HEK293 (cell line): ENCODE measurements around the gene RSL1D1.

Experiments used
- KLF10 ChIP-seq: fragments of 450-650 bp; IDR thresholded peaks from 2 replicates; pipeline ENCODE4 v1.5.1; 2018; ENCODE audit warnings: missing biosample characterization, mild to moderate bottlenecking, missing genetic modification characterization
- KLF17 ChIP-seq: fragments of 450-650 bp; formaldehyde crosslinking; IDR thresholded peaks from 2 replicates; pipeline ENCODE4 v1.5.1; 2016; ENCODE audit warnings: missing biosample characterization, missing genetic modification characterization
- MYNN ChIP-seq: fragments of 450-650 bp; formaldehyde crosslinking; IDR thresholded peaks from 2 replicates; pipeline ENCODE4 v1.5.1; 2016; ENCODE audit warnings: missing biosample characterization, missing genetic modification characterization, borderline replicate concordance
- SETDB1 ChIP-seq: IDR thresholded peaks from one replicate; pipeline ENCODE4 v1.6.1; 2017; ENCODE audit warnings: mild to moderate bottlenecking, low read length, moderate library complexity, mixed read lengths; ENCODE audit not compliant: insufficient read length
- SP3 ChIP-seq: fragments of 450-650 bp; formaldehyde crosslinking; IDR thresholded peaks from 2 replicates; pipeline ENCODE4 v1.5.1; 2016; ENCODE audit warnings: missing biosample characterization, missing genetic modification characterization
- ZBTB26 ChIP-seq: fragments of 450-650 bp; formaldehyde crosslinking; optimal IDR thresholded peaks from 2 replicates; pipeline ENCODE3; 2016; ENCODE audit warnings: missing biosample characterization, mild to moderate bottlenecking, missing genetic modification characterization
- ZBTB8A ChIP-seq: fragments of 450-650 bp; formaldehyde crosslinking; IDR thresholded peaks from 2 replicates; pipeline ENCODE4 v1.5.1; 2016; ENCODE audit warnings: missing biosample characterization, missing genetic modification characterization
- ZEB2 ChIP-seq: fragments of 450-650 bp; formaldehyde crosslinking; IDR thresholded peaks from 2 replicates; pipeline ENCODE4 v1.5.1; 2016; ENCODE audit warnings: missing biosample characterization, missing genetic modification characterization
- ZNF184 ChIP-seq: fragments of 450-650 bp; IDR thresholded peaks from 2 replicates; pipeline ENCODE4 v1.5.1; 2018; ENCODE audit warnings: missing biosample characterization, mild to moderate bottlenecking, missing genetic modification characterization
- ZNF2 ChIP-seq: fragments of 450-650 bp; formaldehyde crosslinking; IDR thresholded peaks from 2 replicates; pipeline ENCODE4 v1.5.1; 2016; ENCODE audit warnings: missing biosample characterization, missing genetic modification characterization
- ZNF335 ChIP-seq: fragments of 450-650 bp; formaldehyde crosslinking; conservative IDR thresholded peaks from 2 replicates; pipeline ENCODE4 v1.5.1; 2016; ENCODE audit warnings: missing biosample characterization, missing genetic modification characterization
- ZNF341 ChIP-seq: fragments of 450-650 bp; formaldehyde crosslinking; IDR thresholded peaks from 2 replicates; pipeline ENCODE4; 2016; ENCODE audit warnings: low read depth, missing biosample characterization, missing genetic modification characterization
- ZNF37A ChIP-seq: fragments of 450-650 bp; IDR thresholded peaks from 2 replicates; pipeline ENCODE4 v1.5.1; 2018; ENCODE audit warnings: missing biosample characterization, missing genetic modification characterization
- ZNF391 ChIP-seq: fragments of 450-650 bp; formaldehyde crosslinking; IDR thresholded peaks from 2 replicates; pipeline ENCODE4 v1.5.1; 2016; ENCODE audit warnings: low read depth, missing biosample characterization, missing genetic modification characterization, borderline replicate concordance
- ZNF513 ChIP-seq: fragments of 450-650 bp; IDR thresholded peaks from 2 replicates; pipeline ENCODE4 v1.5.1; 2018; ENCODE audit warnings: missing biosample characterization, missing genetic modification characterization
- ZNF548 ChIP-seq: fragments of 450-650 bp; formaldehyde crosslinking; IDR thresholded peaks from 2 replicates; pipeline ENCODE4 v1.5.1; 2016; ENCODE audit warnings: missing biosample characterization, missing genetic modification characterization
- ZNF585B ChIP-seq: fragments of 450-650 bp; formaldehyde crosslinking; IDR thresholded peaks from 2 replicates; pipeline ENCODE4 v1.5.1; 2016; ENCODE audit warnings: missing biosample characterization, missing genetic modification characterization
- ZNF621 ChIP-seq: fragments of 450-650 bp; formaldehyde crosslinking; IDR thresholded peaks from 2 replicates; pipeline ENCODE4 v1.5.1; 2017; ENCODE audit warnings: missing biosample characterization, missing genetic modification characterization
- ZNF629 ChIP-seq: fragments of 450-650 bp; formaldehyde crosslinking; IDR thresholded peaks from 2 replicates; pipeline ENCODE4 v1.5.1; 2017; ENCODE audit warnings: missing biosample characterization, missing genetic modification characterization
- ZNF660 ChIP-seq: fragments of 450-650 bp; IDR thresholded peaks from 2 replicates; pipeline ENCODE4 v1.5.1; 2018; ENCODE audit warnings: missing biosample characterization, mild to moderate bottlenecking, missing genetic modification characterization
- ZNF76 ChIP-seq: fragments of 450-650 bp; formaldehyde crosslinking; IDR thresholded peaks from 2 replicates; pipeline ENCODE4; 2016; ENCODE audit warnings: low read depth, missing biosample characterization, missing genetic modification characterization, borderline replicate concordance
- ZNF843 ChIP-seq: fragments of 450-650 bp; formaldehyde crosslinking; IDR thresholded peaks from 2 replicates; pipeline ENCODE4 v1.5.1; 2016; ENCODE audit warnings: missing biosample characterization, missing genetic modification characterization
- ZSCAN30 ChIP-seq: fragments of 450-650 bp; IDR thresholded peaks from 2 replicates; pipeline ENCODE4 v1.5.1; 2018; ENCODE audit warnings: missing biosample characterization, mild to moderate bottlenecking, missing genetic modification characterization, moderate library complexity
- TF ChIP-seq, protein P1 (sequence below): fragments of 450-650 bp; IDR thresholded peaks from 2 replicates; pipeline ENCODE4 v1.5.1; 2018; ENCODE audit warnings: missing biosample characterization, mild to moderate bottlenecking, missing genetic modification characterization
- TF ChIP-seq, protein P2 (sequence below): sonication (generic); formaldehyde crosslinking; IDR thresholded peaks from 2 replicates; pipeline ENCODE4 v1.8.1; 2022; ENCODE audit warnings: mild to moderate bottlenecking, moderate library complexity, missing genetic modification reagents
- TF ChIP-seq, protein P3 (sequence below): fragments of 450-650 bp; formaldehyde crosslinking; IDR thresholded peaks from 2 replicates; pipeline ENCODE4 v1.5.1; 2016; ENCODE audit warnings: missing biosample characterization, missing genetic modification characterization
- TF ChIP-seq, protein P4 (sequence below): fragments of 450-650 bp; formaldehyde crosslinking; IDR thresholded peaks from 2 replicates; pipeline ENCODE4 v1.5.1; 2017; ENCODE audit warnings: missing biosample characterization, missing genetic modification characterization

Gene RSL1D1

GRCh38 chr16:11797166-11797956, 54.0 kb downstream of the RSL1D1 start, which contains the start of gene ZC3H7A (continued):
- TF ChIP-seq ZNF335 (tag by site-specific recombination) (peak; percentile 93), ZNF341 (peak; percentile 89), KLF17 (peak; percentile 69), ZEB2 (tag by site-specific recombination) (peak; percentile 91), ZBTB26 (peak; percentile 70), ZSCAN30 (peak; percentile 67; the same call in 1 of the 2 replicates), ZNF585B (tag by site-specific recombination) (no peak), ZNF621 (tag by site-specific recombination) (no peak), ZNF76 (tag by site-specific recombination) (peak; percentile 60; the same call in 1 of the 2 replicates), KLF10 (tag by site-specific recombination) (peak; percentile 94), ZNF629 (tag by site-specific recombination) (peak; percentile 58), ZNF548 (tag by site-specific recombination) (no peak), ZNF513 (no peak), ZNF2 (tag by site-specific recombination) (0 out of 2 replicates have a peak, but pooled peaks have one; percentile 28), ZNF37A (no peak), ZNF843 (tag by site-specific recombination) (peak; percentile 58; the same call in 1 of the 2 replicates), MYNN (tag by site-specific recombination) (no peak), SETDB1 (no peak), ZNF391 (tag by site-specific recombination) (0 out of 2 replicates have a peak, but pooled peaks have one; percentile 40), SP3 (tag by site-specific recombination) (peak; percentile 44), ZNF184 (tag by site-specific recombination) (no peak), ZNF660 (tag by site-specific recombination) (peak; percentile 88; the same call in 1 of the 2 replicates), ZBTB8A (tag by site-specific recombination) (peak; percentile 68)
- TF ChIP-seq, protein P1, sequence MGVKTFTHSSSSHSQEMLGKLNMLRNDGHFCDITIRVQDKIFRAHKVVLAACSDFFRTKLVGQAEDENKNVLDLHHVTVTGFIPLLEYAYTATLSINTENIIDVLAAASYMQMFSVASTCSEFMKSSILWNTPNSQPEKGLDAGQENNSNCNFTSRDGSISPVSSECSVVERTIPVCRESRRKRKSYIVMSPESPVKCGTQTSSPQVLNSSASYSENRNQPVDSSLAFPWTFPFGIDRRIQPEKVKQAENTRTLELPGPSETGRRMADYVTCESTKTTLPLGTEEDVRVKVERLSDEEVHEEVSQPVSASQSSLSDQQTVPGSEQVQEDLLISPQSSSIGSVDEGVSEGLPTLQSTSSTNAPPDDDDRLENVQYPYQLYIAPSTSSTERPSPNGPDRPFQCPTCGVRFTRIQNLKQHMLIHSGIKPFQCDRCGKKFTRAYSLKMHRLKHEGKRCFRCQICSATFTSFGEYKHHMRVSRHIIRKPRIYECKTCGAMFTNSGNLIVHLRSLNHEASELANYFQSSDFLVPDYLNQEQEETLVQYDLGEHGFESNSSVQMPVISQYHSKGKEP (tag by site-specific recombination) = 0 out of 2 replicates have a peak, but pooled peaks have one; percentile 25
- TF ChIP-seq, protein P2, sequence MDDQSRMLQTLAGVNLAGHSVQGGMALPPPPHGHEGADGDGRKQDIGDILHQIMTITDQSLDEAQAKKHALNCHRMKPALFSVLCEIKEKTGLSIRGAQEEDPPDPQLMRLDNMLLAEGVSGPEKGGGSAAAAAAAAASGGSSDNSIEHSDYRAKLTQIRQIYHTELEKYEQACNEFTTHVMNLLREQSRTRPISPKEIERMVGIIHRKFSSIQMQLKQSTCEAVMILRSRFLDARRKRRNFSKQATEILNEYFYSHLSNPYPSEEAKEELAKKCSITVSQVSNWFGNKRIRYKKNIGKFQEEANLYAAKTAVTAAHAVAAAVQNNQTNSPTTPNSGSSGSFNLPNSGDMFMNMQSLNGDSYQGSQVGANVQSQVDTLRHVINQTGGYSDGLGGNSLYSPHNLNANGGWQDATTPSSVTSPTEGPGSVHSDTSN (CRISPR knock-in tag) = no peak
- TF ChIP-seq, protein P3, sequence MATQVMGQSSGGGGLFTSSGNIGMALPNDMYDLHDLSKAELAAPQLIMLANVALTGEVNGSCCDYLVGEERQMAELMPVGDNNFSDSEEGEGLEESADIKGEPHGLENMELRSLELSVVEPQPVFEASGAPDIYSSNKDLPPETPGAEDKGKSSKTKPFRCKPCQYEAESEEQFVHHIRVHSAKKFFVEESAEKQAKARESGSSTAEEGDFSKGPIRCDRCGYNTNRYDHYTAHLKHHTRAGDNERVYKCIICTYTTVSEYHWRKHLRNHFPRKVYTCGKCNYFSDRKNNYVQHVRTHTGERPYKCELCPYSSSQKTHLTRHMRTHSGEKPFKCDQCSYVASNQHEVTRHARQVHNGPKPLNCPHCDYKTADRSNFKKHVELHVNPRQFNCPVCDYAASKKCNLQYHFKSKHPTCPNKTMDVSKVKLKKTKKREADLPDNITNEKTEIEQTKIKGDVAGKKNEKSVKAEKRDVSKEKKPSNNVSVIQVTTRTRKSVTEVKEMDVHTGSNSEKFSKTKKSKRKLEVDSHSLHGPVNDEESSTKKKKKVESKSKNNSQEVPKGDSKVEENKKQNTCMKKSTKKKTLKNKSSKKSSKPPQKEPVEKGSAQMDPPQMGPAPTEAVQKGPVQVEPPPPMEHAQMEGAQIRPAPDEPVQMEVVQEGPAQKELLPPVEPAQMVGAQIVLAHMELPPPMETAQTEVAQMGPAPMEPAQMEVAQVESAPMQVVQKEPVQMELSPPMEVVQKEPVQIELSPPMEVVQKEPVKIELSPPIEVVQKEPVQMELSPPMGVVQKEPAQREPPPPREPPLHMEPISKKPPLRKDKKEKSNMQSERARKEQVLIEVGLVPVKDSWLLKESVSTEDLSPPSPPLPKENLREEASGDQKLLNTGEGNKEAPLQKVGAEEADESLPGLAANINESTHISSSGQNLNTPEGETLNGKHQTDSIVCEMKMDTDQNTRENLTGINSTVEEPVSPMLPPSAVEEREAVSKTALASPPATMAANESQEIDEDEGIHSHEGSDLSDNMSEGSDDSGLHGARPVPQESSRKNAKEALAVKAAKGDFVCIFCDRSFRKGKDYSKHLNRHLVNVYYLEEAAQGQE = 0 out of 2 replicates have a peak, but pooled peaks have one; percentile 42
- TF ChIP-seq, protein P4, sequence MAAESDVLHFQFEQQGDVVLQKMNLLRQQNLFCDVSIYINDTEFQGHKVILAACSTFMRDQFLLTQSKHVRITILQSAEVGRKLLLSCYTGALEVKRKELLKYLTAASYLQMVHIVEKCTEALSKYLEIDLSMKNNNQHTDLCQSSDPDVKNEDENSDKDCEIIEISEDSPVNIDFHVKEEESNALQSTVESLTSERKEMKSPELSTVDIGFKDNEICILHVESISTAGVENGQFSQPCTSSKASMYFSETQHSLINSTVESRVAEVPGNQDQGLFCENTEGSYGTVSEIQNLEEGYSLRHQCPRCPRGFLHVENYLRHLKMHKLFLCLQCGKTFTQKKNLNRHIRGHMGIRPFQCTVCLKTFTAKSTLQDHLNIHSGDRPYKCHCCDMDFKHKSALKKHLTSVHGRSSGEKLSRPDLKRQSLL (tag by site-specific recombination) = peak; percentile 70; the same call in 1 of the 2 replicates
